Measurements from ENCODE around the gene PRR5L.

Gene PRR5L

GRCh38 chr11:36451045-36451444 lies 155.0 kb downstream of the PRR5L start:
- Histone ChIP-seq H3K9me3 (ENCODE audit: control insufficient read depth, low read length) (no peaks in the 10 kb centered on the region), H2AFZ (no peak overlapping the region), H3K79me2 (no peaks in the 10 kb centered on the region), H3K27me3 (ENCODE audit: control insufficient read depth, insufficient read depth, low read length) (no peaks in the 10 kb centered on the region), H3K4me1 (no peaks in the 10 kb centered on the region), H3K9ac (no peak overlapping the region), H3K36me3 (ENCODE audit: control insufficient read depth, insufficient read depth, low read length) (no peaks in the 10 kb centered on the region), H3K4me3 (ENCODE audit: low read depth, low read length) (no peak overlapping the region), H3K27ac (no peak overlapping the region), H3K4me2 (ENCODE audit: low read length) (no peak overlapping the region)
- TF ChIP-seq CTCF (IDR thresholded peaks at IDR 0.05) = no peak

GRCh38 chr11:36451681-36452080 lies 155.6 kb downstream of the PRR5L start:
- no peak overlapping the region for H3K27ac ChIP-seq
- H3K79me2 ChIP-seq = no peaks in the 10 kb centered on the region
- H3K36me3 ChIP-seq (ENCODE audit: control insufficient read depth, insufficient read depth, low read length) = no peaks in the 10 kb centered on the region
- TF ChIP-seq CTCF (IDR thresholded peaks at IDR 0.05) = no peak
- no peaks in the 10 kb centered on the region for H3K27me3 ChIP-seq (ENCODE audit: control insufficient read depth, insufficient read depth, low read length)
- no peak overlapping the region for H2AFZ ChIP-seq
- no peak overlapping the region for H3K4me3 ChIP-seq (ENCODE audit: low read depth, low read length)
- no peaks in the 10 kb centered on the region for H3K9me3 ChIP-seq (ENCODE audit: control insufficient read depth, low read length)
- no peak overlapping the region for H3K4me2 ChIP-seq (ENCODE audit: low read length)
- no peak overlapping the region for H3K9ac ChIP-seq
- H3K4me1 ChIP-seq = no peaks in the 10 kb centered on the region

GRCh38 chr11:36452236-36452940 lies 156.3 kb downstream of the PRR5L start:
- Histone ChIP-seq H3K4me1 (no peaks in the 10 kb centered on the region), H3K9ac (no peak overlapping the region), H2AFZ (peak overlapping the region; percentile 30), H3K4me2 (ENCODE audit: low read length) (no peak overlapping the region), H3K9me3 (ENCODE audit: control insufficient read depth, low read length) (no peaks in the 10 kb centered on the region), H3K4me3 (ENCODE audit: low read depth, low read length) (no peak overlapping the region), H3K27me3 (ENCODE audit: control insufficient read depth, insufficient read depth, low read length) (no peaks in the 10 kb centered on the region), H3K27ac (no peak overlapping the region), H3K79me2 (no peaks in the 10 kb centered on the region), H3K36me3 (ENCODE audit: control insufficient read depth, insufficient read depth, low read length) (no peaks in the 10 kb centered on the region)
- no peak for TF ChIP-seq CTCF (IDR thresholded peaks at IDR 0.05)

GRCh38 chr11:36452961-36453360 lies 156.9 kb downstream of the PRR5L start:
- Histone ChIP-seq H3K36me3 (ENCODE audit: control insufficient read depth, insufficient read depth, low read length) (no peaks in the 10 kb centered on the region), H3K9me3 (ENCODE audit: control insufficient read depth, low read length) (no peaks in the 10 kb centered on the region), H3K9ac (no peak overlapping the region), H3K27me3 (ENCODE audit: control insufficient read depth, insufficient read depth, low read length) (no peaks in the 10 kb centered on the region), H3K27ac (no peak overlapping the region), H3K4me3 (ENCODE audit: low read depth, low read length) (no peak overlapping the region), H2AFZ (no peak overlapping the region), H3K4me2 (ENCODE audit: low read length) (no peak overlapping the region), H3K79me2 (no peaks in the 10 kb centered on the region), H3K4me1 (no peaks in the 10 kb centered on the region)
- no peak for TF ChIP-seq CTCF (IDR thresholded peaks at IDR 0.05)

GRCh38 chr11:36453678-36454077 lies 157.6 kb downstream of the PRR5L start:
- Histone ChIP-seq H3K27me3 (ENCODE audit: control insufficient read depth, insufficient read depth, low read length) (no peaks in the 10 kb centered on the region), H3K9ac (no peak overlapping the region), H3K79me2 (no peaks in the 10 kb centered on the region), H3K4me2 (ENCODE audit: low read length) (no peak overlapping the region), H3K9me3 (ENCODE audit: control insufficient read depth, low read length) (no peaks in the 10 kb centered on the region), H3K36me3 (ENCODE audit: control insufficient read depth, insufficient read depth, low read length) (no peaks in the 10 kb centered on the region), H2AFZ (no peak overlapping the region), H3K27ac (no peak overlapping the region), H3K4me3 (ENCODE audit: low read depth, low read length) (no peak overlapping the region), H3K4me1 (no peaks in the 10 kb centered on the region)
- no peak for TF ChIP-seq CTCF (IDR thresholded peaks at IDR 0.05)
